ENCODE results near the gene TMEM250.

DNA sequence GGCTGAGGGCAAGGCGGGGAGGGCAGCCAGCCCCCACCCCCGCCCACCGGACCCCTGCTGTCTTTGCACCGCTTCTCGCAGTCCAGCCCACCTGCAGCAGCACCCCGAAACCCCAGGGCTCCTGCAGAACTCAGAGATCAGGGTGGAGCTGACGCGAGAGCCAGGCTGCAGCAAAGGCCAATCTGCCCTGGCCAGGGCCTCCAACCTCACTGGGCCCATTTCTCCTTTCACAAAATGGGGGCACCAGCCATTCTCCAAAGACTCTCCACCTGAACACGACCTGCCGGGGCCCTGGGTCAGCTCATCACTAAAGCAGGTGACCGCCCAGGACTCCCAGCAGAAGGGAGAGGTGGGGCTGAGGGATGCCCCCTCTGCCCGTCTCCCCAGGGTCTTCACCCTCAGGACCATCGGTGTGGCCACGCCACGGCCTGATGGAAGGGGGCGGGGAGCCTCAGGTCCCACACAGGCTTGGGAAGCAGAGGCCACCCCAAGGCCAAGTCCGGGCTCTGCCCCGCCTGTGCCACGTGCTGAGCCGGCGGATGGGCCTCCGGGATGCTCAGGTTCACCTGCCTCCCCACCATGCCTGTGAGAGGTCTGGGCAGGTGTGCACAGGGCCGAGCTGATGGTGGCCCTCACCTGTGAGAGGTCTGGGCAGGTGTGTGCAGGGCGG is 36.7 kb downstream of the TMEM250 start:
- TF ChIP-seq, protein P1, sequence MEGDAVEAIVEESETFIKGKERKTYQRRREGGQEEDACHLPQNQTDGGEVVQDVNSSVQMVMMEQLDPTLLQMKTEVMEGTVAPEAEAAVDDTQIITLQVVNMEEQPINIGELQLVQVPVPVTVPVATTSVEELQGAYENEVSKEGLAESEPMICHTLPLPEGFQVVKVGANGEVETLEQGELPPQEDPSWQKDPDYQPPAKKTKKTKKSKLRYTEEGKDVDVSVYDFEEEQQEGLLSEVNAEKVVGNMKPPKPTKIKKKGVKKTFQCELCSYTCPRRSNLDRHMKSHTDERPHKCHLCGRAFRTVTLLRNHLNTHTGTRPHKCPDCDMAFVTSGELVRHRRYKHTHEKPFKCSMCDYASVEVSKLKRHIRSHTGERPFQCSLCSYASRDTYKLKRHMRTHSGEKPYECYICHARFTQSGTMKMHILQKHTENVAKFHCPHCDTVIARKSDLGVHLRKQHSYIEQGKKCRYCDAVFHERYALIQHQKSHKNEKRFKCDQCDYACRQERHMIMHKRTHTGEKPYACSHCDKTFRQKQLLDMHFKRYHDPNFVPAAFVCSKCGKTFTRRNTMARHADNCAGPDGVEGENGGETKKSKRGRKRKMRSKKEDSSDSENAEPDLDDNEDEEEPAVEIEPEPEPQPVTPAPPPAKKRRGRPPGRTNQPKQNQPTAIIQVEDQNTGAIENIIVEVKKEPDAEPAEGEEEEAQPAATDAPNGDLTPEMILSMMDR (IDR thresholded peaks at IDR 0.05) = no peak
- TF ChIP-seq POLR2A (IDR thresholded peaks at IDR 0.05) = no peak

All from right lobe of liver (tissue), 4 donors.